Dedifferentiated amniotic fluid mesenchymal stem cell (primary cell): Measurements from ENCODE around the gene TGM3.
"Not testable (repeated sequence)": the region's sequence is repeated elsewhere in the genome, so short reads cannot be mapped to it uniquely, and the experiment has no call there.

ENCODE experiments used
- DNase-seq: peaks from one replicate; pipeline ENCODE4 v3.0.0-alpha.2; 2016; ENCODE audit errors: extremely low spot score

The TGM3 gene

DNA sequence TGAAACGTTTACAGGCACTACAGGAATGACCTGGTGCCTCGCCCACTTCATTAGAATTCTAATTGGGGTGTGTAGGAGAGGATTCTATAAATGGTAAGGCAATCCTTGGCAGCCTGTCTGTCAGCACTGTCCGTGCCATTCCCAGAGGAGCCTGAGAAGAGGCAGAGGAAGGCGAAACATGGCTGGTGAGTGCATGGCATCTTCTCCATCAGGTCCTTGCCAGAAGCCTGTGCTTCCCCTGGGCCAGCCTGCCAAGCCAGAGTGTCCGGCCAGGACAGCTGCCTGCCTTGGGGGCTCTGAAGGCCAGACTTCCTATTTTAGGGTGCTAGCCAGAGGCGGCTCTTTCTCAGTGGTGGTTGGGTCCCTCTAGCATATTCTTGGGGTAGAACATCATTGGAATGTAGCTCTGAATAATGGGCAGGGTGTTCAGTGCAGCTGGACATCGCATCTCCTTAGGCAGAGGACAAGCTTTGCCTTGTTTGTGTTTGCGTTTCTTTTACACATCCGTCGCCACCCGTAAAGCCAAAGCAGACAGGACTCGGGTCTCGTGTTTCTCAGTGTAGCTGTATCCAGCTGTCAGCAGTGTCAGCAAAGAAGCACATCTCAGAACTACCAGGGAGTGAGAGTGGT is at the start of gene TGM3:
Gene TGM3 (plus strand): TSS at position 116 of the 630 bp plus-strand sequence. CDS start 63 bp downstream, at position 179.
- DNase-seq, result no peak

- DNase-seq, result no peak
These were observed 49.7 kb upstream of the TGM3 start for GRCh38 chr20:2246069-2246491.

- no peak for DNase-seq
These were observed 47.0 kb upstream of the TGM3 start for GRCh38 chr20:2248837-2249236.

DNA sequence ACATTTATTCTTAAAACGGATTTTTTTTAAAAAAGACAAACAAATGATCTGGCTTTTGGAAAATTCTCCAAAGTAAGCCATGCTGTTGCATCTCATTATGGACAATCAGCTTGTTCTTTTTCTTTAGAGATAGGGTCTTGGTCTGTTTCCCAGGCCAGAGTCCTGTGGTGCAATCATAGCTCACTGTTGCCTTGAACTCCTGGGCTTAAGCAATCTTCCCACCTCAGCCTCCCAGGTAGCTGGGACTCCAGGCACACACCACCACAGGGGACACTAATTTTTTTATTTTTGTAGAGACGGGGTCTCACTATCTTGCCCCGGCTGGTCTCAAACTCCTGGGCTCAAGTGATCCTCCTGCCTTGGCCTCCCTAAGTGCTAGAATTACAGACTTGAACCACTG is 45.9 kb upstream of the TGM3 start:
- no peak for DNase-seq

GRCh38 chr20:2252419-2252997 is 43.3 kb upstream of the TGM3 start:
- DNase-seq, result no peak

GRCh38 chr20:2253256-2253655 is 42.5 kb upstream of the TGM3 start:
- no peak for DNase-seq

GRCh38 chr20:2254333-2254732 is 41.5 kb upstream of the TGM3 start:
- DNase-seq, result no peak

DNA sequence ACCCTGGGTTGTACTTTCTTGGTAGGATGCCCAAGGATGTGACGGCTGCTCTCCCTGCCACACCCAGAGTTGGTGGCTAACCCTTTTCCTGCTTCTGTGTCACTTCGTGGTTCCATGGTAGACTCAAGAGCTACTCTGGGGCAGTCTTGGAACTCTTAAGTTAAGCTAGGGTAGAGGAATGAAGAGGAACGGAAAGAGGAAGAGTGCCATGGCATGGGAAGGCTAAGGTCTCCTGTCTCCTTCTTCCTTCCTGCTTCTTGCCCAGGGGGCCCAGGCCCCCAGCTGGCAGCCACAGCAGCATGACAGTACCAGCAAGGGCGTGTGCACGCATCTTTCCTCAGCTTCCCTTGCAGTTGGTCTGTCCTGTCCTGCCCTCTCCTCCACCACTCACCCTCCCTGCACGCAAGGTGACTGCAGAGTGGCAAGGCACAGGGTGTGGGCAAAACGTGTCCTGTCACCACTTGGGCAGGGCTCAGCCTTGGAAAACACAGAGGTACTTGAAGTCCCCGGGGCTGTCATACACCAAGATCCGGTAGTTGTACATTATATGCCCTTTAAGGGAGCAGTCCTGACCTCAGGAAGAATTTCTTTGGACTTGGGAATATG is 39.8 kb upstream of the TGM3 start:
- DNase-seq, result no peak

- DNase-seq, result no peak
These were observed 36.1 kb upstream of the TGM3 start for GRCh38 chr20:2259731-2260130.

DNA sequence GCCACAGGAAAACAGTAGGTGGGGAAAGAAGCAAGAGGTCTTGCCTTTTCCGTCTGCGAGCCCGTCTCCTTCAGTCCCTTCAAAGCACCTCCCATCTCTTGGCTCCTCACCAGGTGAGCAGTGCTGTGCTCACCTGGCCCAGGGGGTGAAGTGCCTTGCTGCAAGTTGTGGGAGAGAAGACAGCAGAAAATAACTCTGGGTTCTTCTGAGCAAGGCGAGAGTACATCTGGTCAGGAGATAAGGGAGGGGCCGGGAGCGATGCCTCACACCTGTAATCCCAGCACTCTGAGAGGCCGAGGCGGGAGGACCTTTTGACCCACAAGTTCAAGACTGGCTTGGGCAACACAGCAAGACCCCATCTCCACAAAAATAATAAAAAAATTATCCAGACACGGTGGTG is 35.6 kb upstream of the TGM3 start:
- no peak for DNase-seq

GRCh38 chr20:2261046-2261485 is 34.7 kb upstream of the TGM3 start:
- DNase-seq, result no peak

DNA sequence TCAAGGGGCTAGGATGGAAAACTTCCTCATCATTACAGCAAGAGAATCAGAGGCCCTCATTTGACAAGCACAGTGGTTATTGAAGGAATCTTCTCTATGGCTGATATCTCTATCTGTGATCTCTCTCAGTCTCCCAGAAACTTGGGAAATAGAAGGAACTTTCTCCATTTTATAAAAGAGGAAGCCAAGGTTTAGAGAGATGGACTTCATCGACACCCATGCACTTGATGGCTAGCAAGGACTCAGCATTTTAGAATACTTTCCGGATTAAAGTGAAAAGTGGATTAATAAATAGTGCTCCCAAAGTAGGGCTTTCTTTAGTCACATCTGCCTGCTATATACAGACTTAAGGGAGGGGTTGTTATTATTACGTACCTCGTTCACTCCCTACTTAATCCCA is 34.2 kb upstream of the TGM3 start:
- no peak for DNase-seq

GRCh38 chr20:2264118-2264517 is 31.7 kb upstream of the TGM3 start:
- DNase-seq, result no peak

DNA sequence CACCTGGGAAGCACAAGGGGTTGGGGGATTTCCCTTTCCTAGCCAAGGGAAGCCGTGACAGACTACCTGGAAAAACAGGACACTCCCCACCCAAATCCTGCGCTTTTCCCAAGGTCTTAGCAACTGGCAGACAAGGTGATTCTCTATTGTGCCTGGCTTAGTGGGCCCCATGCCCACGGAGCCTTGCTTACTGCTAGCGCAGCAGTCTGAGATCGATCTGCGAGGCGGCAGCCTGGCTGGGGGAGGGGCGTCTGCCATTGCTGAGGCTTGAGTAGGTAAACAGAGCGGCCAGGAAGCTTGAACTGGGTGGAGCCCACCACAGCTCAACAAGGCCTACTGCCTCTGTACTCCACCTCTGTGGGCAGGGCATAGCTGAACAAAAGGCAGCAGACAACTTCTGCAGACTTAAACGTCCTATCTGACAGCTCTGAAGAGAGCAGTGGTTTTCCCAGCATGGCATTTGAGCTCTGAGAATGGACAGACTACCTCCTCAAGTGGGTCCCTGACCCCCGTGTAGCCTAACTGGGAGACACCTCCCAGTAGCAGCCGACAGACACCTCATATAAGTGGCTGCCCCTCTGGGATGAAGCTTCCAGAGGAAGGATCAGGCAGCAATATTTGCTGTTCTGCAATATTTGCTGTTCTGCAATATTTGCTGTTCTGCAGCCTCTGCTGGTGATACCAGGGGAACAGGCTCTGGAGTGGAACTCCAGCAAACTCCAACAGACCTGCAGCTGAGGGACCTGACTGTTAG is 31.0 kb upstream of the TGM3 start:
- DNase-seq, result not testable (repeated sequence)

DNA sequence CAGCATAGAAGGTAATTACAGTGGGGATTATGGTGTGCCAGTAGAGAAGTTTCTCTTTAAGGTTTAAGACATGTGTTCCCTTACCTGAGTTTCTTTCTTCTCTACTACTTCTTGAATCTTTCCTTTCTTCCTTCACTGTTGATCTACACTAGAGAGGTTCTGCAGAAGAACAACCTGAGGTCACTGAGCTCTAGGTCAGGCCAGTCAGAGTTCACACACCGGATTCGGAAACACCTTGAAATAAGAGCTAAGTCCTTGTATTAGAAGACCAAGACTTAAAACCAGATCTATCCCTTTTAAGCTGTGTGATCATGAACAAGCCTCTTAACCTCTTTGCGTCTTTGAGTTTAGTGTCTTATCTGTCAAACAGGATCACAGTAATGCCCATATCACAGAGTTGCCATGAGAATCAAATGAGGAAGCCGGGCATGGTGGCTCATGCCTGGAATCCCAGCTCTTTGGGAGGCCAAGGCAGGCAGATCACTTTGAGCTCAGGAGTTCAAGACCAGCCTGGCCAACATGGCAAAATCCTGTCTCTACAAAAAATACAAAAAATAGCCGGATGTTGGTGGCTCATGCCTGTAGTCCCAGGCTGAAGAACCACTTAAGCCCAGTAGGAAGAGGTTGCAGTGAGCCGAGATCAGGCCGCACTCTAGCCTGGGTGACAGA is 22.0 kb upstream of the TGM3 start:
- no peak for DNase-seq

- DNase-seq, result no peak
These were observed 19.8 kb upstream of the TGM3 start for GRCh38 chr20:2276015-2276414.

DNA sequence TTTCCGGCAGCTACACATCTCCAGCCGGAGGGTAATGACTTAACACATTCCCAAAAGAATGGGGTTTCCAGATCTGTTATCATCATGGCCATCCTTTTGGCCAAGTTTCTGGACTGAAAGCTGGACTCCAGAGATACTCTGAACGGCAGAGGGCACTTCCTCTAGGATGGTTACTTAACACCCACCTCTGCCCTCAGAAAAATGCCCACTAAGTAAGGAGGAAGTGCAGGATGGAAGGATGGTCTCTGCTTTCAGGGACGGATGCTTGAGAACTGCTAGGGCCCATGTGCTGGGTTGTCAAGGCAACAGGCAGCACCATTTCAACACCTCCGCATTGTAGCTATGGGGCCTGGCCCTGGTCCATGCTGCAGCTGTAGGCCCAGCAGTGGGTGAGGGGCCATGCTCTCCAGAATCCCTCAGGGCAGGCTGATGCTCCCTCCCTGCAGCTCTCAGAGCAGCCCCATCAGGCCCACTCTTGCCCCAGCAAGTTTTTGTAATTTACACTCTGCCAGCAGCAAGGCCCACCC is 16.5 kb upstream of the TGM3 start:
- DNase-seq, result no peak

DNA sequence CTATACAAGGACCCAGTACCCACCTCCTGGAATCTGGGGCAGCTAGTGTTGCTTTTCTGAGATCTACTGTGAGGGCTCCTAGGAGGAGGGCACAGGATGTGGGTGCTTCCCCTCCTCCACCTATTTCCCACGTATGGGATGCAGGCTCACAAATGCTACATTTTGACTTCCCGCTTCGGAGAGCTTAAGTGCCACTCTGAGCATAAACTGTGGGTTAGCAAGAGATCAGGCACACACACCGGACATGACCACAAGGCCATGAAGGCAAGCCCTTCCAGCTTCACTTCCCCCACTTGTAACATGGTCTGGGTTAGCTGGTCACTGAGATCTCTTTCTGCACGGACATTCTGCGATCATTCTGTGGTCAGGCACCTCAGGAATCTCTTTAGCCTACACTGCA is 15.7 kb upstream of the TGM3 start:
- no peak for DNase-seq

- no peak for DNase-seq
These were observed 14.2 kb upstream of the TGM3 start for GRCh38 chr20:2281563-2281962.

GRCh38 chr20:2282181-2282580 is 13.6 kb upstream of the TGM3 start:
- DNase-seq, result no peak

DNA sequence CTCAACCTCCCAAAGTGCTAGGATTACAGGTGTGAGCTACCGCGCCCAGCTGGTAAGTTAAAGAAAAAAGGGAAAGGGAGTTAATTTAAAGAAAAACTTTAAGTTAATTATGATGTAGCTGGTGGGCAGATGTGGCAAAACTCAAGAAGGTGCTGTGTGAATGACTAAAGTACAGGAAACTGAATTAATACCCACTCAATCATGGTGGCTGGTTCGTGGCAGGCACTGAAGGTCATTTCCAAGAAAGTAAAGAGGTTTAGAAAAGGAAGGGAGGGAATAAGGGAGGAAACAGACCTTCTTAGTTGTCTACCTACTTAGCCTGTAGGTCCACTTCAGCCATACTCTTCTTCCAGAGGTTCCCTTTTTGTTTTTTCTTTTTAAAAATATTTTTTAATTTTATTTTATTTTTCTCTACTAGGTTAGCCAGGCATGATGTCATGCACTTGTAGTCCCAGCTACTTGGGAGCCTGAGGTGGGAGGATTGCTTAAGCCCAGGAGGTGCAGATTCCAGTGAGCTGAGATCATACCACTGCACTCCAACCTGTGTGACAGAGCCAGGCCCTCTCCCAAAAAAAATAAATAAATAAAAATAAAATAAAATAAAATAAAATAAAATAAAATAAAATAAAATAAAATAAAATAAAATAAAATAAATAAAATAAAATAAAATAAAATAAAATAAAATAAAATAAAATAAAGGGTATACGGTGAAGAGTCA is 11.9 kb upstream of the TGM3 start:
- DNase-seq, result no peak
